Osteoblast (primary cell): ENCODE data around the gene KIF1B. TPM values are rescaled to one million over a fixed set of nuclear protein-coding genes. Genes with fewer than 3 reads are reported as not detected.

Experiments
- DNase-seq: peaks from one replicate; pipeline ENCODE4 v3.0.0; 2011; ENCODE audit warnings: low spot score, mixed read lengths; ENCODE audit not compliant: insufficient read length; ENCODE audit errors: missing footprints
- H2AFZ ChIP-seq: 2 replicates; pipeline ENCODE4 v1.6.0; 2011; ENCODE audit warnings: mild to moderate bottlenecking, low read length
- H3K27ac ChIP-seq: 2 replicates; pipeline ENCODE4 v1.5.1; 2011; ENCODE audit warnings: mild to moderate bottlenecking, low read depth, low read length, moderate library complexity
- H3K27me3 ChIP-seq: 2 replicates; pipeline ENCODE4 v1.6.0; 2012; ENCODE audit warnings: mild to moderate bottlenecking, control low read depth, inconsistent platforms, low read length, moderate library complexity; ENCODE audit not compliant: insufficient read depth
- H3K36me3 ChIP-seq: 2 replicates; pipeline ENCODE4 v1.5.1; 2011; ENCODE audit warnings: mild to moderate bottlenecking, low read length, control low read depth, moderate library complexity; ENCODE audit not compliant: insufficient read depth
- H3K4me1 ChIP-seq: 2 replicates; pipeline ENCODE4 v1.5.1; 2011; ENCODE audit warnings: mild to moderate bottlenecking, low read length, control low read depth, moderate library complexity; ENCODE audit not compliant: insufficient read depth
- H3K4me2 ChIP-seq: 2 replicates; pipeline ENCODE4 v1.6.0; 2011; ENCODE audit warnings: mild to moderate bottlenecking, low read length; ENCODE audit not compliant: insufficient read depth
- H3K4me3 ChIP-seq: fragments of 200-600 bp; sonication (generic); 3 replicates; pipeline ENCODE4 v1.5.1; 2012; ENCODE audit warnings: mild to moderate bottlenecking, low read length, inconsistent platforms; ENCODE audit not compliant: insufficient read depth
- H3K79me2 ChIP-seq: 2 replicates; pipeline ENCODE4 v1.6.0; 2012; ENCODE audit warnings: mild to moderate bottlenecking, low read length, control low read depth, inconsistent platforms; ENCODE audit not compliant: insufficient read depth
- H3K9me3 ChIP-seq: 2 replicates; pipeline ENCODE4 v1.5.1; 2011; ENCODE audit warnings: low read depth, low read length, control low read depth
- H4K20me1 ChIP-seq: 2 replicates; pipeline ENCODE4 v1.6.0; 2012; ENCODE audit warnings: mild to moderate bottlenecking, low read length, control low read depth; ENCODE audit not compliant: insufficient read depth
- CTCF ChIP-seq: IDR thresholded peaks from 2 replicates; pipeline ENCODE4 v1.5.1; 2011; ENCODE audit warnings: mild to moderate bottlenecking, low read depth, low read length, moderate library complexity; ENCODE audit errors: extremely low read depth
- total RNA-seq: library from RNA; depleted of rRNA; stranded (reverse); fragments of >200 nt; gene quantifications from 2 replicates; pipeline ENCODE4 v1.2.3, GENCODE V29; 2012

The KIF1B gene
- total RNA-seq, 1 donor: 35.8 TPM

- Histone ChIP-seq H3K9me3 (no peaks in the 10 kb centered on the region), H3K4me1 (peaks cover 16% of the 10 kb centered on the region), H2AFZ (no peak overlapping the region), H3K27ac (no peak overlapping the region), H3K27me3 (no peaks in the 10 kb centered on the region), H3K79me2 (peaks cover 21% of the 10 kb centered on the region), H3K4me2 (no peak overlapping the region), H4K20me1 (peaks cover 12% of the 10 kb centered on the region), H3K36me3 (no peaks in the 10 kb centered on the region), H3K4me3 (no peak overlapping the region)
- DNase-seq: peak; percentile 48
- no peak for TF ChIP-seq CTCF
These were observed 2.6 kb upstream of the KIF1B start for GRCh38 chr1:10207810-10208209.

- H3K9me3 ChIP-seq: no peaks in the 10 kb centered on the region
- no peak overlapping the region for H3K27ac ChIP-seq
- no peak overlapping the region for H2AFZ ChIP-seq
- no peaks in the 10 kb centered on the region for H3K27me3 ChIP-seq
- peaks cover 28% of the 10 kb centered on the region for H3K79me2 ChIP-seq
- no peak for DNase-seq
- peaks cover 16% of the 10 kb centered on the region for H3K4me1 ChIP-seq
- H4K20me1 ChIP-seq: peaks cover 18% of the 10 kb centered on the region
- H3K4me3 ChIP-seq: no peak overlapping the region
- H3K4me2 ChIP-seq: no peak overlapping the region
- H3K36me3 ChIP-seq: no peaks in the 10 kb centered on the region
- TF ChIP-seq CTCF: no peak
These were observed 1.8 kb upstream of the KIF1B start for GRCh38 chr1:10208537-10208936.

- H4K20me1 ChIP-seq: peaks cover 24% of the 10 kb centered on the region
- no peaks in the 10 kb centered on the region for H3K27me3 ChIP-seq
- H3K4me3 ChIP-seq: peak overlapping the region; percentile 99
- DNase-seq: no peak
- H3K4me2 ChIP-seq: peak overlapping the region; percentile 88
- H3K79me2 ChIP-seq: peaks cover 37% of the 10 kb centered on the region
- H3K36me3 ChIP-seq: no peaks in the 10 kb centered on the region
- no peaks in the 10 kb centered on the region for H3K9me3 ChIP-seq
- peak overlapping the region; percentile 94 for H3K27ac ChIP-seq
- no peak for TF ChIP-seq CTCF
- H2AFZ ChIP-seq: peak overlapping the region; percentile 94
- H3K4me1 ChIP-seq: peaks cover 19% of the 10 kb centered on the region
These were observed 823 bp upstream of the KIF1B start for GRCh38 chr1:10209590-10209904.

GRCh38 chr1:10210841-10211804 is 753 bp downstream of the KIF1B start:
- Histone ChIP-seq H3K4me3 (peak overlapping the region; percentile 99), H3K36me3 (no peaks in the 10 kb centered on the region), H3K4me2 (peak overlapping the region; percentile 83), H3K27ac (peak overlapping the region; percentile 94), H4K20me1 (peaks cover 37% of the 10 kb centered on the region), H3K27me3 (no peaks in the 10 kb centered on the region), H3K4me1 (peaks cover 19% of the 10 kb centered on the region), H3K79me2 (peaks cover 50% of the 10 kb centered on the region), H2AFZ (peak overlapping the region; percentile 61), H3K9me3 (no peaks in the 10 kb centered on the region)
- peak; percentile 93 for DNase-seq
- no peak for TF ChIP-seq CTCF
